ENCODE data around the gene DDX19B. TPM values are rescaled to one million over a fixed set of nuclear protein-coding genes. Genes with fewer than 3 reads are reported as not detected.
"Not testable (repeated sequence)": the region's sequence is repeated elsewhere in the genome, so short reads cannot be mapped to it uniquely, and the experiment has no call there.

The DDX19B gene
- 18.5 TPM for total RNA-seq

DNA sequence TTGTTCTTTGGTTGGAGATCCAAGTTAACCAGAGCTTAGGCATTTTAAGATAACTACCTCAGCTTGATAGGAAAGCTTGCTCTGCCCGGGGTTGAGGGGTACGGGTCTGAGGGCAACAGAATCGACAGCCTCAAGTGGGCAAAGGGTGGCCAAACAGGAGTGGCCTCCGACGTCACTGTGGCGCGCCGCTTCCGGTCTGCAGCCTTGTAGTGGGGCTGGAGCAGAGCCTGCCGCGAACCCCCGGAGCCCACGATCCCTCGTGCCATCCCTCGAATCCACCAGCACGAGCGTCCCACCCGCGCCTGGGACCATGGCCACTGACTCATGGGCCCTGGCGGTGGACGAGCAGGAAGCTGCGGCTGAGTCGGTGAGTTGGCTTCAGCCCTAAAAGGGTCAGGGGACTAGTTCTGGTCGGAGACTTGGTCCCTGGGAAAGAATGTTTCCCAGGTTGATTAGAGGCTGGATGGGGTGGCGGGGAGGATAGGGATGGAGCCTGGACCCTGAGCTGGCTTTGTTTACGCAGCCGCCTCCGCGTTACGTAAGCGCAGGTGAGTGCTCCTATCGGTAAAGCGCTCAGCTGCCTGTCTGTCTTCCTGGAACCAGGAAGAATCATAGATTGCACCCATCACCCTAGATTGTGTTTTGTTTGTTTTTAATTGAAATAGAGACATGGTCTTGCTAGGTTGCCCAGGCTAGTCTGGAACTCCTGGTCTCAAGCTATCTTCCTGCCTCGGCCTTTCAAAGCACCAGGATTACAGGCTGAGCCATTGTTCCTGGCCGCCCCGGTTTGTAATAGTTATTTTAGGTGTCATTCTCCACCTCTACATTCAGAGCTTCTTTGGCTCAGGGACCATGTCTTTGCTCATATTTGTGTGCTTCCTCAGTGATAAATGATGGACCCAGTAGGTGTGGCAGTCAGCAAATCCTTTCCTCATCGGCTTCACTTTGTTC lies at the start of gene DDX19B:
Gene DDX19B, plus strand, starts transcription at position 199 of the 951 bp plus-strand sequence. Its CDS starts 112 bp downstream, at position 311.
- peak; percentile 87 for DNase-seq

DNA sequence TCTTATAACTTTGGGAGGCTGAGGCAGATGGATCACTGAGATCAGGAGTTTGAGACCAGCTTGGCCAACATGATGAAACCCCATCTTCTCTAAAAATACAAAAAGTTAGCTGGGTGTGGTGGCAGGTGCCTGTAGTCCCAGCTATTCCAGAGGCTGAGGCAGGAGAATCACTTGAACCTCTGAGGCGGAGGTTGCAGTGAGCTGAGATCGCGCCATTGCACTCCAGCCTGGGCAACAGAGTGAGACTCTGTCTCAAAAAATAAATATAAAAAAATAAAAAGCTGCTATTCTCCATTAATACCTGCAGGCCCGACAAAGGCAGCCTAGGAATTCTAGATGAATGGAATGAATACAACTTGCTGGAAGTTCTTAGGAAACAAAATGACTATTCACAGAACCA lies 49.3 kb upstream of the DDX19B start:
- not testable (repeated sequence) for DNase-seq

DNA sequence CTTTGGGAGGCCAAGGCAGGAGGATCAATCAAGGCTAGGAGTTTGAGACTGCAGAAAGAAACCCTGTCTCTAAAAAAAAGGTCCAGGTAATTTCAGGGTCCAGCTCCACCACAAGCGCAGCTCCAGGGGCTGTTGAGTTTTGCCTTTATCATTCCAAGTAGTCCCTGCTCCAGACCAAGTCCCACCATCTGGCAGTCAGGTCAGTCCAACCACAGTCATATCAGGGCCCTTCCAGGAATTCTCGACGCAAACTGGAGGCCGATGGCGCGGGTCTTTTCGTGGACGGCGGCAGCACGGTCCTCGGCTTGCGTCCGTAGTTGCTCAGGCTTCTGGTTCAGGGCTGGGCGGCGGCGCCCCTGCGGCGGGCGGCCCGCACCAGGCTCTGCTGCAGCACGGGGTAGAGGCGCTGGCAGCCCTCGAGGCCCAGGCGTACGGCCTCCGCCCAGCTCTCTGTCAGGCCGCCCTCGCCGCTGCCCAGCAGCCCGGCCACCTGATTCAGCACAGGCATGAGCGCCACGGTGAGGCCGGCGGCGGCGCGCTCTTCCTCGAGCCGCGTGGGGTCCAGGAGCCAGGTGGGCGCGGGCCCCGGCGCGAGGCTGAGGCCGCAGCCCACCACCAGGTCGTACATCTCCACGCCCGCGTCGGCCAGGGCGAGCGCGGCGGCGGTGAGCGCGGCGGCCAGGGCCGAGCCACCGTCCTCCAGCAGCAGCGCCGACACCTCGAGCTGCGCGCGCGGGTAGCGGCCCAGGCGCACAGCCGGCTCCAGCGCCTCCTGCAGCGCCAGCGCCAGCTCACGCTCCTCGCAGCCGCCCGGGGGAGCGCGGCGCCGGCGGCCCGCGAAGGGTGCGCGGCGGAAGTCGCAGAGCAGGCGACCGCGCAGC lies 48.0 kb upstream of the DDX19B start:
- peak; percentile 40 for DNase-seq

DNA sequence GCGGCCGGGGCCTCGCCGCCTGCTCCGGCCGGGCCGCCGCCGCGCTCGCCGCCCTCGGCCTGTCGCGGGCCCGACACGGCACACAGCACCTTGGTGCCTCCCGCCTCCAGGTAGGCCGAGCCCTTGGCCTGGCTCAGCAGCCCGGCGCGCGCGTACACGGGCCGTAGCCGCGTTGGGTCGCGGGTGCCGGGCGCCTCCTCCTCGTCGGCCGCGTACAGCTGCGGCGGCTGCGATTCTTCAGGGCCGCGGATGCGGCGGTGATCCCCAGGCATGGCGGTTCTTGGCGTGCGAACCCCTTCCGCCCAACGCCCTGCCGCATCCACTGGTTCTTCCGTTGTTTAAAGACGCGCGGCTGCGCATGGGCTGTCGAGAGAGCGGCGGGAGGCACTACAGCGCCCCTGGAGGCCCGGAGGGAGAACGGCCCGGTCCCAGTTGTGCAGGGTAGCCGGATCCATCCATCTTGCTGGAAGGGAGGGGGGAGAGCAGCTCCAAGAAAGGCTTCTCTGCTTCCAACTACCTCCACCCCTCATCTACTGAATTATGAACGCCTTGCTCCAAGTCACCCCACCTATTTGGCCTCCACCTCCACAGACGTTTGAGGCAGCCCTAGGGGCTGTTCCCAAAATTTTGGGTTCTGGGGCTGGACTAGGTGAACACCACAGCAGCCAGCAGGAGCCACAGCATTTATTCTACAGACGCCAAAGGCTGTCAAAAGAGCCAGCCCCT lies 47.2 kb upstream of the DDX19B start, which contains the start of gene EXOSC6:
Gene EXOSC6, minus strand, starts transcription at position 312 of the 726 bp plus-strand sequence. Its CDS starts 40 bp downstream, at position 272.
- DNase-seq = peak; percentile 97

DNA sequence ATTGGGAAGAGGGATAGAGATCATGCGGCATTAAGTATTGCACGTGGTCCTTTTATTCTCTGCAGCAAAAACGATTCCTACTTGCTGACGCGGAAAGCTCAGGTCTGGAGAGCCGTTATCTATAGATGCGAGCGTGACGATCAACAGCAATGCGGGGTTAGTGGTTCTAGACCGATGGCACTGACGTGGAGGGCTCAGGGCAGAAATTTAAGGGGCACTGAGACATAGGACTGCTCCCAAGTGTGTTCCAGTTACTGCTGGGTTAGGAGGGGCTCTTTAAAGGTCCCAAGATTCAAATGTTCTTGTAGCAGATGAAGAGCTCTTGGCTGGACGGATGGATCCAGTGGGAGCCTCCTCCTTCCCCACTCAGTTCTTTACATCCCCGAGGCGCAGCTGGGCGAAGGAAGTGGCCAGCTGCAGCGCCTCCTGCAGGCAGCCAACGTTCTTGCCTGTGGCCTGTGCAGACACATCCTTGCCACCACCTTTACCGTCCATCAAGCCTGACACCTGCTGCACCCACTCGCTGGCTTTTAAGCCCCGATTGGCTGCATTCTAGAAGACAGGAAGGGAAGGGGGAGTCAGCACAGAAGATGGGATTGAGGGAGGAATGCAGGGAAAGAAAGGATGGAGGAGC lies 46.5 kb upstream of the DDX19B start:
- no peak for DNase-seq

DNA sequence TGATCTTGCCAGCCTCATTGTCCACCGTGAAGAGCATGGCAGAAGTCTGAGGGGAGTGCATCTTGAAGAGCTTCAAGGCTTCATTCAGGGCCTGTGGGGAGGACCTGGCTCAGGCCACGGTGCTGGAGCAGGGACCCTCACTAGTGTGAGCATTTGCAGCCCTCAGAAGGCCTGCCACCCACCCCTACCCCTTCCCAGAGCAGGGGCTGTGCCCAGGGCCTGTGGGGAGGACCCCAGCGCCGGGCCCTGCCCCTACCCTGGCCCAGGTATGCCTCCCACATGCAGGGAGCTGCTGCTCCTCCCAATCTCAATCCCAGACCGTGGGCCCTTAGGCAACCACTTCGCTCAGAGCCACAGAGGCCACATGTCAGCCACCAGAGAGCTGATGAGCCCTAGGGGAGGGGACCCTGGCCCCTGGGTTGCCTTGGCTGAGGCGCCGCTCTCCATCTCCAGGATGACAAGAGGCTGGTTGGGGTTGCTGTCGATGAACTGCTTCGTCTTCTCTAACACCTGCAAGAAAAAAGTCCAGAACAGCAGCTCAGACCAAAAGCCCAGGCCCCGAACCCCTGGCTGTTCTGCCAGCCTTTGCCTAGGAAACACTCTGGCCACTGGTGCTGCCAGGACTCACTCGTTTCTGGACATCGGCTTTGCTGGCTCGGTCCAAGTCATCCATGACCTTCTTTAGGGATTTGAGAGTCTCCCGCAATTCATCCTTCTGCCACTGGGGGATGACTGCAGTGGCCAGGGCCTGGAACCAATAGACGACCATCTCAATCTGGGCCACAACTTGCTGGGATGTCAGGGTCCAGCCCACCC lies 45.5 kb upstream of the DDX19B start:
- DNase-seq = peak; percentile 28

DNA sequence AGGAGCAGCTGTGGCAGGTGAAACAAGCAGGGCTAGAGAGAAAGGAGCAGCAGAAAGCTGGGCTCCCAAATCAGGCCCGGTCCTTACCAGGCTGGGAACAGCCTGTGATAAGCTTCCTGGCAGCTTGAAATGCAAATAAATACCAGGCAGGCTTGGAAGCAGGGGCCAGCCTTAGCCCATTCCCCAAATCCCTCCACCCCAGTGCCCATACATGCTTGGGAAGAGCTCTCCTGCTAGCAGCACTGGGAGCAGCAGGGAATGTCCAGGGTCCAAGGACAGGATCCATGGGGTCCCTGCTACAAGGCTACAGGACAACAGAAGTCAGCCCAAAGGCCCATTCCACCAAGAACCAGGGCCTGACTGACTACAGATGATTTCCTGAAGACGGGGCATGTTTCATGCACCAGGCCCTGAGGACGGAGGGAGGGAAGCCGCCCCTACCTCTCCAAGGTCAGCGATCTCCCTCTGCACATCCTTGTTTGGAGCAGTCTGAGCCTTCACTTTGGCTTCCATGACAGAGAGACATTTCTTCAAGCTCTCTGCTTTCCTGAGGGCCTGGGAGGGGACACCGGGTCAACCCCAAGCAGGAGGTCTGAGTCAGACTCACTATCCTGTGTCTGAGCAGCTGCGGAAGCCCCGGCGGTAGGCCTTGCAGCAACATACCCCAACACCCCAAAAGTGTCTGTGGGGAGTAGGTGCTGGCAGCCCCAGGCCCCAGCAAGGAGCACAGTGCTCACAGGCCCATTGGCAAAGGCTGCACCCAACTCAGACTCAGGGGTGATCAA lies 44.6 kb upstream of the DDX19B start:
- DNase-seq = no peak

DNA sequence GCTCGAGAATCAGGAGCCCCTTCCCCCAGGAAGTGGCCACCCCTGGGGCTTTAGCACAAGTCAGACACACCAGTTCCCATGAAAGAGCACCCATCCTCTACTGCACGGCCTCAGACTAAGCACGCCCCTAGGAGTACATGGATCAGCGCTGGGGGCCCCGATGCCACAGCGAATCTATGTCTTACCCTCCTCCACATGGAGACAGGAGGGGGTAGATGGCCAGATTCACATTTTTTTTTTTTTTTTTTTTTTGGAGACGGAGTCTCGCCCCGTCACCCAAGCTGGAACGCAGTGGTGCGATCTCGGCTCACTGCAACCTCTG lies 44.1 kb upstream of the DDX19B start:
- DNase-seq = no peak

DNA sequence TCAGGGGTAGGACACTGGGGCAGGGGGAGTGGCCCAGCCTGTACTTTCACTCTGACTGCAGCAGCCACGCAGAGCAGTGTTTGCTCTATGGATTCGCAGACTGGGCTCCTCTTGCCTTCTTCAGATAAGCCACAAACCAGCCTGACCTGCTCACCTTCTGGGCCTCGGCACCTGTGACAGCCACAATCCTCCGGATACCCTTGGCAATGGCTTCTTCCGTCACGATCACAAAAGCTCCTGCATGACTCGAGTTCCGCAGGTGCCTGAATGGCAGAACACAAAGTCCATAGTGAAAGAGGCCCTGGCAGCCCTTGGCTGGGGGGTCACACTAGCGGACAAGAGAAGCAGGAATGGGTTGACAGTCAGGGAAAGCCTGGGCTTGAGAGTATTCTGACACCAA lies 43.4 kb upstream of the DDX19B start:
- DNase-seq = no peak

DNA sequence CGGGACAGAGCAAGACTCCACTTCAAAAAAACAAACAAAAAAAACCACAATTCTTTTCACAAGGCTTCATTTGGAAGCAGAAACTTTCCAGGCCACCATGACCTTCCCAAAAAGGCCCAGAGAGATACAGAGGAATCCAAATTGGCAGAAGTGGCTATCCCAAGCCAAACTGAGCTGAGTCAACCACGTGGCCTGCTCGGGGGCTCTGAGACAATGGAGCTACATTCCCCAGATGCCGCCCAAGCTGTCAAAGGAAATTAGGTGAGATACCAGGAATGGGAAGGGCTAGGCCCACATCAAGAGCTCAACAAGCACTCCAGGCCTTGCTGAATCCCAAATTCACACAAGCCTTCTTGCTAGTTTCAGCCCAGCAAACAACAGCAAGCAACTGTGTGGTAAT lies 41.6 kb upstream of the DDX19B start:
- DNase-seq = no peak

DNA sequence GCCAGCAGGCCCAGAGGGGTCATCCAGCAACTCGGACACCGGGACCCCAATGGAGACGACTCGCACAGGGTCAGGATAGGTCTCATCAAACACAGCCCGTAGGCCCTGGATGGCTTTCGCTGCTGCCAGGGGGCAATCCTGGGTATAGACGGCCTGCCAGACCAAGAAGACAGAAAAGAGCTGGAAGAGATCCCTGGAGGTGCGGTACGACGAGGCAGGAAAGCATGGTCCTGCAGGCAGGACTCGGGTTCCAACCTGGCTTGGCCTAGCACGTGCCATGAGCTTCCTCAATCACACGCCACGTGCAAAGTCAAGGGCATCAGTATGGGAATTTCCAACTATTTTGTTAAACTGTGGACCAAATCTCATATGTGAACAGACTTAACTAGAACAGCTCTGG lies 40.9 kb upstream of the DDX19B start:
- DNase-seq = no peak

DNA sequence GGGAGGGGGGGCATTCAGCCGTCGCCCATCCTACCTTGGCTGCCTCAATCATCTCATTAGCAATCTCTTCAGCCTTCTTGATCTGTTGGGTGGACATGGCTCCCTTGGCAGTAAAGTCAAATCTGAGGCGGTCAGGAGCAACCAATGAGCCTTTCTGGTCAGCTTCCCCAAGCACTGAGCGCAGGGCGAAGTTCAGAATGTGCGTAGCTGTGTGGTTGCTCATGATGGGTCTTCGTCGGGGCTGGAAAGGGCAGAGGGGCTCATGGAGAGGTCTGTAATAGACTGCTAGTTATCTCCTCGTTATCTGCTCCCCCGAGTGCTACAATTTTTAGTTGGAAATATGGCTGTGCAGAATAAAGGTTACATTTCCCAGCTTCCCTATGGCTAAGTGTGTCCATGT lies 40.0 kb upstream of the DDX19B start:
- DNase-seq = no peak

DNA sequence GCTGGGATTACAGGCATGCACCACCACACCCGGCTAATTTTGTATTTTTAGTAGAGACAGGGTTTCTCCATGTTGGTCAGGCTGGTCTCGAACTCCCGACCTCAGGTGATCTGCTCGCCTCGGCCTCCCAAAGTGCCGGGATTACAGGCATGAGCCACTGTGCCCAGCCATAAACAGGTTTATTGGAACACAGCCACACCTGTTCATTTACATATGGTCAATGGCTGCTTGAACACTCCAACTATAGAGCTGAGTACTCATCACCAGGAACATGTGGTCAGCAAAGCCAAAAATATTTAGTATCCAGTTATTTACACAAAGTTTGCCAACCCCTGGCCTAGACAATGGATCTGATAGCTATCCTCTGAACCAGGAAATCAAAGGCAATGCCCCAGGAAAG lies 39.1 kb upstream of the DDX19B start:
- DNase-seq = not testable (repeated sequence)

DNA sequence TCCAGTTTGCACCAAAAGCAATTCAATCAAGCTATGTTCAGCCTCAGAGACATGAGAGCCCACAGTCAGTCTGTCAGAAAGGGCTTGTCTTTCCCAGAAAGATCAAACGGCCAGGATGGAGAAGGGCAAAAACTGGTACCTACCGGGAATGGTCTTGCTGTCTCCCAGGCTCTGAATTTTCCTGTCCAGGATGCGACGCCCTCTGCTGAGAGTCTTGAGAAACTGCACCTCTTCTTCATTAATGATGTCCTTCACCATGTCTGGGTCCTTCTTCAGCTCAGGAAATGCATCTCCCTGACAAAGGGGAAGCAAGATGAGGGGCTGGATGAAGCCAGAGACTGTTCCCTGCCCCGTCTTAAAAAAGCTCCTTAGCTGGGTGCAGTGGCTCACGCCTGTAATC lies 31.5 kb upstream of the DDX19B start:
- DNase-seq = peak; percentile 64

DNA sequence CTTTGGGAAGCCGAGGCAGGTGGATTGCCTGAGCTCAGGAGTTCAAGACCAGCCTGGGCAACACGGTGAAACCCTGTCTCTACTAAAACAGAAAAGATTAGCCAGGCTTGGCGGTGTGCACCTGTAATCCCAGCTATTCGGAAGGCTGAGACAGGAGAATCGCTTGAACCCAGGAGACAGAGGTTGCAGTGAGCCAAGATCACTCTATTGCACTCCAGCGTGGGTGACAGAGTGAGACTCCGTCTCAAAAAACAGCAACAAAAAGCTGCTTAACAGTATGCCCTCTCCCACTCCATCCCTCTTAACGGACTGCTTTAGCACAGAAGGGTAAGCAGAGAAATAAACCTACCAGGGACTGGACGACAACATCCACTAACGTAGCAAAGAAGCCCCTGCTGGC lies 31.1 kb upstream of the DDX19B start:
- not testable (repeated sequence) for DNase-seq

DNA sequence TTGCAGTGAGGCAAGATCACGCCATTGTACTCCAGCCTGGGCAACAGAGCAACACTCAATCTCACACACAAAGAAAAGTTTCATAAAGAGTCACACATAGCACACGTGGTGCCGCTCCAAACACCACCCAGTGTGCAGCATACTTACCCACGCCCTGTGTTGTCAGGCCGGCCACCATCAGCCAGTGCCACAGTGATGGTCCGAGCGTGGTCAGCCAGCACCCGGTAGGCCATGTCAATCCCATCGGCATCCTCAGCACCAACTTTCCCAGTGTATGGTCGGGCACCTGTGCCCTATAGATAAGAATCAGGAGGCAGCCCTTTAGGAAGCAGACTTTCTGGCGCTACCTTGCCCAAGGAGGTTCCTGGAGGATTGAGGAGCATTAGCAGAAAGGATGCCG lies 29.5 kb upstream of the DDX19B start:
- DNase-seq = no peak

DNA sequence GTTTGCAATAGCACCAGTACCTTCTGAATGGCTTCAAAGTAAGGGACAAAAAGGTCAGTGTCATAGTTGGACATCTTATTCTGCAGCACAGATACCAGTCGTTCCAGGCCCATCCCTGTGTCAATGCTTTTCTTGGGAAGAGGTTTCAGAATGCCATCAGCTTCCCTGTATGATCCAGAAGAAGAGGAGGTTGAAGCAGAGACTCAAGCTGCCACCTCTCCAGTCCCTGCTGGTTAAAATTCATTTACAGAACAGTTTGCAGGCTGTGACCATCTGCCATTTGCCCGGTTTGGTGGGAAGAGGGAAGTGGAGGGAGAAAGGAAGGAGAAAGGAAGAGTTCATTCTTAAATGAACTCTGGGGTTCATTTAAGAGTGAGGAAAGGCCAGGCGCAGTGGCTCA lies 28.8 kb upstream of the DDX19B start:
- no peak for DNase-seq

DNA sequence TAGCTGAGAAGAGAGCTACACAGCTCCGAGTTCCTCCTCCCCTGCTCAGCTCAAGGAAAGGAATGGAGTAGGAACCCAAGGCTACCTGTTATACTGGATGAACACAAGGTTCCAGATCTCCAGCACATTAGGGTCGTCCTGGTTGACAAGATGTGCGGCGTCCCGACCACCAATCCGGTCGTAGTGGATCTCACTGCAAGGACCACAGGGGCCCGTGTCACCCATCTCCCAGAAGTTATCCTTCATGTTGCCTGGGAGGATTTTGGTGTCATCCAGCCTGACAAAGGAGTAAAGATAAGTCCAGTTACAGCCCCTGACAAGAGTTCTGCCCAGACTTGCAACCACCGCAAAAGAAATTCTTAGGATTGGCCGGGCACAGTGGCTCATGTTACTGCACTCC lies 27.3 kb upstream of the DDX19B start:
- DNase-seq = no peak

DNA sequence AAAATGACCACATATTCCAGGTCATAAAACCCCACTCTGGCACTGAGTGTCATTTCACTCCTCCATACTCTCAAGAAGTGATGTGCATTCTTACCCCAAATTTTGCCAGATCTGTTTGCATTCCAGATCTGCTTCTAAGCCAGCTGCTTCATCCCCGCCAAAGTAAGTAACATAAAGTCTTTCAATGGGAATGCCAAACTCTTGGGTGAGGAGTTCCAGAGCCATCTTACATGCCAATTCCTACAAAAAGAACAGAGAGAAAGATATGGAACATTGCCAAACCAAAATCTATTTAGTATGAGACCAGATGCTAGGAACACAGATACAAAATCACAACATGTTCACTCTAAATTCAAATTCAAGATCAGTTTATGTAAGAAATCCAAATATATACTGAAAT lies 22.6 kb upstream of the DDX19B start:
- no peak for DNase-seq

DNA sequence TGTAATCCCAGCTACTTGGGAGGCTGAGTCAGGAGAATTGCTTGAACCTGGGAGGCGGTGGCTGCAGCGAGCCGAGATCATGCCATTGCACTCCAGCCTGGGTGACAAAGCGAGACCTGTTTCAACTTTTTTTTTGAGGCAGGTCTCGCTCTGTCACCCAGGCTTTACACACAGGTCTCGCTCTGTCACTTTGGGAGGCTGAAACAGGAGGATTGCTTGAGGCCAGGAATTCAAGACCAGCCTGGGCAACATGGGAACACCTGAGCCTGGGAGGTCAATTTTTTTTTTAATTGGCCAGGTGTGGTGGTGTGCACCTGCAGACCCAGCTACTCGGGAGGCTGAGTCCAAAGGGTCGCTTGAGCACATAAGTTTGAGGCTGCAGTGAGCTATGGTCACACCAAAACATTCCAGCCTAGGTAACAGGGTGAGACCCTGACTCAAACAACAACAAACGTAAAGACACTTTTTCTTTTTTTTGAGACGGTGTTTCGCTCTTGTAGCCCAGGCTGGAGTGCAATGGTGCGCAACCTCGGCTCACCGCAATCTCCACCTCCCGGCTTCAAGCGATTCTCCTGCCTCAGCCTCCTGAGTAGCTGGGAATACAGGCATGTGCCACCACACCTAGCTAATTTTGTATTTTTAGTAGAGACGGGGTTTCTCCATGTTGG lies 11.5 kb upstream of the DDX19B start:
- not testable (repeated sequence) for DNase-seq
